Brain microvascular endothelial cell (primary cell): ENCODE measurements around the gene DDC.

Experiments used
- DNase-seq: peaks from one replicate; pipeline ENCODE4 v3.0.0-alpha.2; 2020
- H3K27ac ChIP-seq: fragments of 250-450 bp; sonication (Bioruptor Pico); 2 replicates; pipeline ENCODE4 v1.5.1; 2020; ENCODE audit warnings: mild to moderate bottlenecking, moderate library complexity
- H3K27me3 ChIP-seq: fragments of 250-450 bp; sonication (Bioruptor Pico); replicated peaks from 2 replicates; pipeline ENCODE4 v1.5.1; 2020; ENCODE audit warnings: mild to moderate bottlenecking
- H3K36me3 ChIP-seq: fragments of 250-450 bp; sonication (Bioruptor Pico); replicated peaks from 2 replicates; pipeline ENCODE4 v1.5.1; 2020; ENCODE audit warnings: mild to moderate bottlenecking
- H3K4me3 ChIP-seq: 2 replicates; pipeline ENCODE4 v1.5.1; 2011; ENCODE audit warnings: low read depth, mild to moderate bottlenecking, control low read depth, low read length, moderate library complexity
- in situ Hi-C: cut with HindIII; loops from 2 replicates; pipeline ENCODE4 v1.10.0; 2017; ENCODE audit warnings: low sequenced_read_pairs, low pct_ligation_motif_present
- TF ChIP-seq, protein P1 (sequence below): IDR thresholded peaks from 2 replicates; pipeline ENCODE4 v1.5.1; 2011; ENCODE audit warnings: low read depth, mild to moderate bottlenecking, moderate library complexity, low read length, control low read depth, inconsistent platforms; ENCODE audit errors: missing control alignments

DDC gene

DNA sequence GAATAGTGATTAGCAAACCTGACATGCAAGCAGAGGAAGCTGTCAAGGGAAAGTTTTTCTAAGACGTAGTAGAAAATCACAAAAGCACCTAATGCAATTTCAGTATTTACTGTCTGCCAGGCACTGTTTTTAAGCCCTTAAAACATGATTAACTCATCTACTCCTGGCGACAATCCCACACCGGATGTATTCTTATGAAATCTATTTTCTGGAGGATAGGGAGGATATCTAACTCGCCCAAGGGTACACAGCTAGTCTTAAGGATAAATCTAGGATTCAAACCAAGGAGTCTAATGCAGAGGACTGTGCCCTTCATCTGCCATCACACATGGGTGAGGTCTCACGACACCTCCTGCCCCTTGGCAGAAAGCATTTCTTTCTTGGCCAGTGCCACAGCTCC lies 67.2 kb downstream of the DDC start:
- no peak overlapping the region for H3K27ac ChIP-seq
- no peak for DNase-seq
- no peaks in the 10 kb centered on the region for H3K27me3 ChIP-seq
- no peak overlapping the region for H3K4me3 ChIP-seq
- in situ Hi-C loops: no loop called here
- TF ChIP-seq, protein P1, sequence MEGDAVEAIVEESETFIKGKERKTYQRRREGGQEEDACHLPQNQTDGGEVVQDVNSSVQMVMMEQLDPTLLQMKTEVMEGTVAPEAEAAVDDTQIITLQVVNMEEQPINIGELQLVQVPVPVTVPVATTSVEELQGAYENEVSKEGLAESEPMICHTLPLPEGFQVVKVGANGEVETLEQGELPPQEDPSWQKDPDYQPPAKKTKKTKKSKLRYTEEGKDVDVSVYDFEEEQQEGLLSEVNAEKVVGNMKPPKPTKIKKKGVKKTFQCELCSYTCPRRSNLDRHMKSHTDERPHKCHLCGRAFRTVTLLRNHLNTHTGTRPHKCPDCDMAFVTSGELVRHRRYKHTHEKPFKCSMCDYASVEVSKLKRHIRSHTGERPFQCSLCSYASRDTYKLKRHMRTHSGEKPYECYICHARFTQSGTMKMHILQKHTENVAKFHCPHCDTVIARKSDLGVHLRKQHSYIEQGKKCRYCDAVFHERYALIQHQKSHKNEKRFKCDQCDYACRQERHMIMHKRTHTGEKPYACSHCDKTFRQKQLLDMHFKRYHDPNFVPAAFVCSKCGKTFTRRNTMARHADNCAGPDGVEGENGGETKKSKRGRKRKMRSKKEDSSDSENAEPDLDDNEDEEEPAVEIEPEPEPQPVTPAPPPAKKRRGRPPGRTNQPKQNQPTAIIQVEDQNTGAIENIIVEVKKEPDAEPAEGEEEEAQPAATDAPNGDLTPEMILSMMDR: no peak
- H3K36me3 ChIP-seq: no peaks in the 10 kb centered on the region

DNA sequence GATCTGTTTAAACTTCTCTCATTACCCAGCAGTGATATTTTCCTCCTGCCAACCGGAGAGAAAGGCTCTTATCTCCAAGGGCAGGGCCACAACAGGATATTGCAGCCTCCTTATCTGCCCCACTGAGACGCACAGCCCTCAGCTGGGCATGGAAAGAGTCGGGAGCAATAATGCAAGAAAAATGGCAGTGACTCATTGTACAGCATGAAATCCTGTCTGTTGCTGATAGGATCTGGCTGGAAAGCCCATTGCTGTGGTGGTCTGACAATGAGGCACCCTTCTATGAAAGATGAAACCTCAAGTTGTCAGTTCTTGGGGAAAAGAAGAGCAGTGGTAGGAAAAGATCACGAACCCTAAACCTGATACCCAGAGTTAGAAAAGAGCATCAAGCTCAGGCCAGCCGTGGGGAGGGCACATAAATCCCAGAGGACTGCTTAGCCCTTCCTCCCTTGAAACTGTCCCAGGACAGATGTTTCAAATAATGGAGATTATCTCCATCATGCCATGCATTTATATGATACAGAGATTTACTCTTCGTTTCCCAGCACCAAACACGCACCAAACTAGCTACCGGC lies 68.0 kb downstream of the DDC start:
- peak; percentile 73 for DNase-seq
- TF ChIP-seq, protein P1: no peak
- Histone ChIP-seq H3K36me3 (no peaks in the 10 kb centered on the region), H3K27ac (no peak overlapping the region), H3K27me3 (no peaks in the 10 kb centered on the region), H3K4me3 (no peak overlapping the region)
- in situ Hi-C loops: no loop called here

DNA sequence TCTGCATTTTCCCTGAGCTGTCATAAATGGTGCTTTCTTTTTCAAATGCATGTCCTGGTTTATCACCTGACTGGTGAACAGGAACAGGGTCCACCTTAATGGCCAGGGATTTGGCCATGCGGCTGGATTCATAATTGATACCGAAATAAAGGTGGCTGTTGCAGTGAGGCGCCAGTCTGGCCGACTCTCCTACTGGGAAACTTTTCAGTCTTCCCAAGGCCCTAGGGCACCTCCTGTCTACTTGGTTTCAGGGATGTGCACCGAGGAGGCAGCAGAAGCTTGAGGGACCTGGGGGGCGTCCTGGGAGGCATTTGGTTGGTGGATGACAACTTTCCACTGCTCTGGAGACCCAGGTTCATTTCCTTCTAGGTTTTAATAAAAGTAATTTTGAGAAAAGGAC lies 68.6 kb downstream of the DDC start:
- Histone ChIP-seq H3K27me3 (no peaks in the 10 kb centered on the region), H3K36me3 (no peaks in the 10 kb centered on the region), H3K4me3 (no peak overlapping the region), H3K27ac (no peak overlapping the region)
- in situ Hi-C loops: no loop called here
- no peak for DNase-seq
- TF ChIP-seq, protein P1: no peak

DNA sequence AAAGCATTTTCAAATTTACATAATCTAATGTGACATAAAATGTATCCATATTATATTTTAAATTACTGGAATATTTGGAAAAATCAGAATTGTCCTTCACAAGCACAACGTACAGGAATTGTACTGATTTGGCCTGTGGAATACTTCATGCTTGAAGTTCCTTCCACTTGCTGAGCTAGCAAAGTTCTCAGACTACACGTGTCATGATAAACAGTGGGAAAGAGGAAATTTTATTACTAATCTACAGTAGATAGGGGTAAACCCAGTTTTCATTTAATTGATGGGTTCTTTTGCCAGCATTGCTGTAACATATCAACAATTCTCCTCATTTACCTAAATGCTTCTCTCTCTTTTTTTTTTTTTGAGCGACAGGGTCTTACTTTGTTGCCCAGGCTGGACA lies 69.5 kb downstream of the DDC start:
- H3K36me3 ChIP-seq: no peaks in the 10 kb centered on the region
- in situ Hi-C loops: no loop called here
- H3K4me3 ChIP-seq: no peak overlapping the region
- no peak for DNase-seq
- no peak overlapping the region for H3K27ac ChIP-seq
- no peaks in the 10 kb centered on the region for H3K27me3 ChIP-seq
- TF ChIP-seq, protein P1: no peak

DNA sequence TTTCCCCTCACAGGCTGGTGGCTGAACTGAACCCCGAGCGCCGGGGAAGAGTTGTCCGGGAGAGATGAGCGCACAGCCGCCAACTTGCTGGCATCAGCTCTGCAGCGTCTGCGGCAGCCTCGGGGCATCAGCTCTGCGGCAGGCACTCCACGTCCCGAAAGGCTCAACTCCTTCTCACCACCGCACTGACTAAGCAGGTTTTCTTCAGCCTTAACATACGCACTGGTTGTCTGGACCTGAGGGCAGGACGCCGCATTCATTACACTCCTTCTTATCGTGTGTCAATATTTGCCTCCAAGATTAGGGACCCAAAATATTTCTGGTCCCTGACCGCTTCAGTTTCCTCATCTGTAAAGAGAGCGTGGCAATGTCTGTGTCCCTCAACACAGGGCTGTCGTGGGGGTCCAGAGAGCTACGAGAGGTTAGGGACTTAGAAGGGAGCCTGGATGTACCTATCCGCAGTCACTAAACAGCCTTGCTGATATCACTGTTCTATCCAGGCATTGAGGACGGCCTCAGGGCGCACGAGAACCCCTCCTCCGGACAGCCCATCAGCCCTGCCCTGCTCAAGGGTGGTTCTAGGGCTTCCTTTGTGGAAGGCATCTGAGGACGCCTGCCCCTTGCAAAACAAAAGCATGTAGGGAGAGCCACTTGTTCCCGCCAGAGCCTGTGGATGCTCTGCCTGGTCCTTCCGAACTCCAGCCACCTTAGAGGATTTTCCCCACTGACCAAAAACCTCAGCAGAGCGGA lies 72.3 kb downstream of the DDC start:
- H3K36me3 ChIP-seq: no peaks in the 10 kb centered on the region
- TF ChIP-seq, protein P1: no peak
- in situ Hi-C loops: no loop called here
- DNase-seq: no peak
- H3K27me3 ChIP-seq: no peaks in the 10 kb centered on the region
- no peak overlapping the region for H3K27ac ChIP-seq
- no peak overlapping the region for H3K4me3 ChIP-seq
